CD14-positive monocyte (primary cell): ENCODE data around the gene BEST2. TPM values are rescaled to one million over a fixed set of nuclear protein-coding genes. Genes with fewer than 3 reads are reported as not detected.

ENCODE experiments used
- DNase-seq, 3 donors: peaks; one replicate each; pipeline ENCODE4 v3.0.0-alpha.2; 2011 to 2022
- H2AFZ ChIP-seq: 2 replicates; pipeline ENCODE4 v1.6.0; 2012; ENCODE audit warnings: mild to moderate bottlenecking, low read depth, low read length, inconsistent platforms; ENCODE audit not compliant: insufficient read depth, poor library complexity, severe bottlenecking
- H3K27ac ChIP-seq, 2 donors: 1 replicate in 1 of 2; 2 replicates in 1 of 2; pipeline ENCODE4 v1.5.1; 2012 to 2013; ENCODE audit warnings: low read length in 2 of 2, control low read depth in 1 of 2, inconsistent platforms in 1 of 2, low read depth in 1 of 2, mild to moderate bottlenecking in 1 of 2
- H3K27me3 ChIP-seq, 2 donors: one replicate each; pipeline versions ENCODE4 v1.6.0 to v1.6.1; 2011 to 2013; ENCODE audit warnings: low read length in 2 of 2; ENCODE audit not compliant: control insufficient read depth in 2 of 2, insufficient read depth in 2 of 2
- H3K36me3 ChIP-seq, 2 donors: replicated peaks in 1 of 2; 1 replicate in 1 of 2; 2 replicates in 1 of 2; pipeline versions ENCODE4 v1.5.1 to v1.6.1; 2012 to 2013; ENCODE audit warnings: low read length in 2 of 2, control low read depth in 1 of 2, inconsistent platforms in 1 of 2, mild to moderate bottlenecking in 1 of 2; ENCODE audit not compliant: insufficient read depth in 2 of 2, control insufficient read depth in 1 of 2
- H3K4me1 ChIP-seq, 2 donors: 1 replicate in 1 of 2; 2 replicates in 1 of 2; pipeline versions ENCODE4 v1.5.1 to v1.6.1; 2012 to 2013; ENCODE audit warnings: low read length in 2 of 2, control low read depth in 1 of 2, inconsistent platforms in 1 of 2, mild to moderate bottlenecking in 1 of 2, moderate library complexity in 1 of 2; ENCODE audit not compliant: insufficient read depth in 2 of 2, control insufficient read depth in 1 of 2
- H3K4me2 ChIP-seq: replicated peaks from 2 replicates; pipeline ENCODE3; 2012; ENCODE audit warnings: low read length, moderate library complexity, mild to moderate bottlenecking; ENCODE audit not compliant: poor library complexity, severe bottlenecking; ENCODE audit errors: extremely low read depth
- H3K4me3 ChIP-seq, 3 experiments: fragments of 200-600 bp in 1 of 3; sonication (generic) in 1 of 3; replicated peaks in 1 of 3; 1 replicate in 2 of 3; 2 replicates in 1 of 3; pipeline ENCODE4 v1.5.1; 2011 to 2013; ENCODE audit warnings: low read length in 3 of 3, mild to moderate bottlenecking in 3 of 3, control low read depth in 2 of 3, low read depth in 2 of 3, inconsistent platforms in 1 of 3, moderate library complexity in 1 of 3
- H3K79me2 ChIP-seq: 2 replicates; pipeline ENCODE4 v1.6.0; 2012; ENCODE audit warnings: mild to moderate bottlenecking, control low read depth, inconsistent platforms, low read length, moderate library complexity; ENCODE audit not compliant: insufficient read depth
- H3K9ac ChIP-seq: 2 replicates; pipeline ENCODE4 v1.6.0; 2017; ENCODE audit warnings: low read length, mild to moderate bottlenecking; ENCODE audit not compliant: insufficient read depth, poor library complexity, severe bottlenecking
- H3K9me3 ChIP-seq, 2 donors: replicated peaks in 1 of 2; 1 replicate in 1 of 2; 2 replicates in 1 of 2; pipeline versions ENCODE4 v1.5.1 to v1.6.1; 2012 to 2013; ENCODE audit warnings: low read length in 2 of 2, control low read depth in 1 of 2; ENCODE audit not compliant: control insufficient read depth in 1 of 2, insufficient read depth in 1 of 2
- H4K20me1 ChIP-seq: 2 replicates; pipeline ENCODE4 v1.6.0; 2012; ENCODE audit warnings: mild to moderate bottlenecking, low read length, control low read depth, moderate library complexity; ENCODE audit not compliant: insufficient read depth
- H3K27ac Mint-ChIP-seq, 7 donors: one replicate each; pipeline ENCODE4 v1.8.0; 2020; ENCODE audit warnings: mild to moderate bottlenecking in 7 of 7, mixed read lengths in 7 of 7, moderate library complexity in 6 of 7, inconsistent platforms in 2 of 7
- H3K27me3 Mint-ChIP-seq, 3 donors: one replicate each; pipeline ENCODE4 v1.8.0; 2021 to 2022; ENCODE audit warnings: low read depth in 3 of 3, mild to moderate bottlenecking in 3 of 3, mixed read lengths in 3 of 3, moderate library complexity in 3 of 3, inconsistent platforms in 1 of 3
- H3K36me3 Mint-ChIP-seq, 2 donors: one replicate each; pipeline ENCODE4 v1.8.0; 2020; ENCODE audit warnings: mixed read lengths in 2 of 2, inconsistent platforms in 1 of 2, mild to moderate bottlenecking in 1 of 2
- H3K4me1 Mint-ChIP-seq: one replicate; pipeline ENCODE4 v1.8.0; 2020; ENCODE audit warnings: mild to moderate bottlenecking, mixed read lengths
- H3K4me3 Mint-ChIP-seq, 2 donors: one replicate each; pipeline ENCODE4 v1.8.0; 2020; ENCODE audit warnings: mild to moderate bottlenecking in 2 of 2, mixed read lengths in 2 of 2, moderate library complexity in 1 of 2
- H3K9me3 Mint-ChIP-seq, 7 donors: one replicate each; pipeline ENCODE4 v1.8.0; 2020 to 2022; ENCODE audit warnings: mixed read lengths in 7 of 7, mild to moderate bottlenecking in 6 of 7, moderate library complexity in 6 of 7, inconsistent platforms in 2 of 7
- CTCF ChIP-seq: fragments of 200-600 bp; IDR thresholded peaks from one replicate; pipeline ENCODE4 v1.8.0; 2022; ENCODE audit warnings: antibody characterized with exemption, mild to moderate bottlenecking
- WGBS: methylation state at CpG from one replicate; pipeline ENCODE4 v1.1.5; 2013; ENCODE audit warnings: missing lambda C conversion rate; ENCODE audit not compliant: insufficient coverage; 5-methylcytosine and 5-hydroxymethylcytosine counted together
- intact Hi-C, 2 donors: fragments of 100-400 bp; cut with micrococcal nuclease; formaldehyde crosslinking; loops; one replicate each; pipeline versions ENCODE4 v1.15.0 to v1.15.1; 2023
- polyA plus RNA-seq, 3 donors: library from polyadenylated mRNA; depleted of rRNA in 1 of 3; unstranded in 2 of 3; stranded (reverse) in 1 of 3; fragments of 300-500 nt in 2 of 3; fragments of >200 nt in 1 of 3; fragmentation: Illumina TruSeq in 2 of 3; gene quantifications; 1 replicate in 2 of 3; 2 replicates in 1 of 3; pipeline ENCODE4 v1.2.3, GENCODE V29; 2012 to 2021

BEST2 gene
- polyA plus RNA-seq, 3 donors = not detected

- peak; percentile 99 for TF ChIP-seq CTCF
- Histone ChIP-seq H3K79me2 (peaks cover 26% of the 10 kb centered on the region), H3K27ac (peak overlapping the region; percentile 84 to 94), H3K27me3 (no peaks in the 10 kb centered on the region), H3K4me2 (peak overlapping the region; percentile 79), H2AFZ (peak overlapping the region; percentile 66), H3K4me1 (peaks cover 50 to 62% of the 10 kb centered on the region in 2 donors), H3K9ac (peak overlapping the region; percentile 86), H3K36me3 (no peaks in the 10 kb centered on the region), H4K20me1 (peaks cover 4% of the 10 kb centered on the region), H3K4me3 (peak overlapping the region; percentile 76 to 83 (median 82)), H3K9me3 (no peaks in the 10 kb centered on the region)
- 14% methylated on average over 26 of the region's 43 CpGs for WGBS
- peak overlapping the region; percentile 93 to 97 (median 96) for H3K27ac Mint-ChIP-seq
- peaks cover 45% of the 10 kb centered on the region for H3K4me1 Mint-ChIP-seq
- H3K27me3 Mint-ChIP-seq = peaks cover 3 to 7% (median 5%) of the 10 kb centered on the region in 3 donors
- peak overlapping the region; percentile 87 to 93 for H3K4me3 Mint-ChIP-seq
- H3K36me3 Mint-ChIP-seq = peaks cover 3 to 4% of the 10 kb centered on the region in 2 donors
- no peaks in the 10 kb centered on the region for H3K9me3 Mint-ChIP-seq
- intact Hi-C loops = loop anchor here (1.0 to 2.0 kb wide), 2 partner anchors 17 to 19 kb away; no protein-coding TSS in a partner anchor
- DNase-seq = peak; percentile 73 to 83 (median 80)
Observed at GRCh38 chr19:12777217-12778016, 25.8 kb downstream of the BEST2 start.

DNA sequence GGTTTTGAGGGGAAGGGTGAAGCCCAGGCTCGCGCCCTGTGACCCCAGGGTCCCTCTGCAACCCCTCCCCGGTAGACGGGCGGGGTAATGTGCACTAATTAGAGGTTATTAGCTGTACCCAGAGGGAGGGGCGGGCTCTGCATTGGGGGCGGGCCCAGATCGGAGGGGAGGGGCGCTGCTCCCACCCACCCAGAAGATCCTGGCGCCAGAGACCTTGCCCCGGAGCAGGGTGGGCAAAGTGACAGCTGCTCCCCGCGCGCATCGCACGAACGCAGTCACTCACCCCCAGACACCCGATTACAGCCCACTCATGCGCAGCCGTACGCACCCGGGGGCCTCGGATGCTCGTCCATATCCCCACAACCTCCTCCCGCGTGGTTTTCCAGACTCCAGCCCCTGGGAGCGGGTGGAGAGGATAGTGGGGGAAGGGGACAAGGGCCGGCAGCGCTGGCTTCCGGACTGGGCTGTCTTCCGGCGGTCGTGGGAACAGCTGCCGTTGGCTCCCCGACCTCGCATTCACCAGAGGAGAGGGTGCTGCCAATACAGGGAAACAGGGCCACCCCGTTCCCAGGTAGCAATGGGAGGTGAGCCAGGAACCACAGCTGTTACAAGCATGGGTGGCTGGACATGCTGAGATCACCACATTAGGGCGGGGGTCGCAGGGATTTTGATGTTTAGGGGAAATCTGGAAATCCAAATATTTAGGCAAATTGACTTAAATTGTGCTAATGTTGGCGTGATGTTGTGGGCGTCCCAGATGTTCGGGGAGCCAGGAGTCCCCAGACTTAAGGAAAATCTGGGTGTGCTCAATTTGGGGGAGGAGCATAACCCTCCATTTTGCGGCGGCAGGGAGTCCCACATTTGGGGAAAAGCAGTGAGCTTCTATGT lies 26.7 kb downstream of the BEST2 start:
- peak overlapping the region; percentile 66 for H2AFZ ChIP-seq
- peak overlapping the region; percentile 93 to 97 (median 96) for H3K27ac Mint-ChIP-seq
- peak in 2 of 3 donors; percentile 47 to 64 for DNase-seq
- H3K27me3 ChIP-seq = no peaks in the 10 kb centered on the region
- peaks cover 57 to 70% of the 10 kb centered on the region in 2 donors for H3K4me1 ChIP-seq
- H3K9me3 Mint-ChIP-seq = no peaks in the 10 kb centered on the region
- peaks cover 45% of the 10 kb centered on the region for H3K4me1 Mint-ChIP-seq
- intact Hi-C loops = loop anchor here in 1 of 2 donors (2.0 kb wide), 1 partner anchor 17 kb away; no protein-coding TSS in a partner anchor
- no peaks in the 10 kb centered on the region for H3K36me3 ChIP-seq
- peaks cover 3 to 4% of the 10 kb centered on the region in 2 donors for H3K36me3 Mint-ChIP-seq
- H4K20me1 ChIP-seq = peaks cover 4% of the 10 kb centered on the region
- H3K4me2 ChIP-seq = peak overlapping the region; percentile 79
- no peak for TF ChIP-seq CTCF
- WGBS = 5% methylated on average over 25 of the region's 44 CpGs
- peak overlapping the region; percentile 86 for H3K9ac ChIP-seq
- peaks cover 26% of the 10 kb centered on the region for H3K79me2 ChIP-seq
- H3K27ac ChIP-seq = peak overlapping the region; percentile 84 to 94
- peaks cover 3 to 7% (median 5%) of the 10 kb centered on the region in 3 donors for H3K27me3 Mint-ChIP-seq
- H3K4me3 Mint-ChIP-seq = peak overlapping the region; percentile 87 to 93
- peak overlapping the region; percentile 76 to 83 (median 82) for H3K4me3 ChIP-seq
- no peaks in the 10 kb centered on the region for H3K9me3 ChIP-seq
